HL-60 (cell line): ENCODE data around the gene TIMM17B.

Experiments used
- GABPA ChIP-seq: IDR thresholded peaks from 2 replicates; pipeline ENCODE4 v1.6.1; 2012; ENCODE audit warnings: low read depth
- POLR2AphosphoS5 ChIP-seq: IDR thresholded peaks from 2 replicates; pipeline ENCODE4 v1.6.1; 2012; ENCODE audit warnings: low read depth
- TF ChIP-seq, protein P1 (sequence below): IDR thresholded peaks from one replicate; pipeline ENCODE4 v1.5.1; 2011; ENCODE audit warnings: low read length, control low read depth, inconsistent platforms; ENCODE audit not compliant: insufficient read depth

DNA sequence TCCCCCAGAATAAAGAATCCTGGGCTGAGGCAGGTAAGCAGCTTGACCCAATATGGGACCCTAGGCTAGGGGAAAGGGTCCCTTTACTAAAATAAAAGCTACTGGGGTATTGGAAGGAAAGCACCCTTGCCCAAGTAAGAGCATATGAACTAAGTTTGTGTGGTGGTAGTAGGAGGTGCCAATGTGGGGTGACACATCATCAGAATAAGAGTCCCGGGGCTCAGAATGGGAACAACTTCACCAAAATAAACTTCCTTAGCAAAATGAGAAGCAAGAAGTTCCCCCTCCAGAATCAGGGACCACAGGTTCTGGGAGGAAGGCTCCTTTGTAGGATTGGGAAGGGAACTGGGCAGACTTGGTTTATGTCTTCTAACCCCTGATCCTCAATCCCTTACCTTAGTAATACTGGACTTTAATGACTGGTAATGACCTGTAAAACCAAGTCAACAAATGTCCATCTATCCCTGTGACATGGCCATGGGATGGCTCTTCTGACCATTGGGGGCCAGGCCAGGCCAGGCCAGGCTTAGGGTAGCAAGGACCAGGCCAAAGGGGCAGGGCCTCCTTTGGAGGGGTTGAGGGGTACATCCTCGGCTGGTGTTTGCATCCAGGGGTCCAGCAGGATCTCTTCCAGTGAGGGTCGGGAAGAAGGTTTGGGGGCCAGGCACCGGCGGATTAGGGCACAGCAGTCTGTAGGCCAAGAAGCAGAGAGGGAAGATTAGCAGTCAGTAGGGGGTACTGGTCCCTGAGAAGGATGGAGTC lies 16.2 kb upstream of the TIMM17B start:
- TF ChIP-seq, protein P1, sequence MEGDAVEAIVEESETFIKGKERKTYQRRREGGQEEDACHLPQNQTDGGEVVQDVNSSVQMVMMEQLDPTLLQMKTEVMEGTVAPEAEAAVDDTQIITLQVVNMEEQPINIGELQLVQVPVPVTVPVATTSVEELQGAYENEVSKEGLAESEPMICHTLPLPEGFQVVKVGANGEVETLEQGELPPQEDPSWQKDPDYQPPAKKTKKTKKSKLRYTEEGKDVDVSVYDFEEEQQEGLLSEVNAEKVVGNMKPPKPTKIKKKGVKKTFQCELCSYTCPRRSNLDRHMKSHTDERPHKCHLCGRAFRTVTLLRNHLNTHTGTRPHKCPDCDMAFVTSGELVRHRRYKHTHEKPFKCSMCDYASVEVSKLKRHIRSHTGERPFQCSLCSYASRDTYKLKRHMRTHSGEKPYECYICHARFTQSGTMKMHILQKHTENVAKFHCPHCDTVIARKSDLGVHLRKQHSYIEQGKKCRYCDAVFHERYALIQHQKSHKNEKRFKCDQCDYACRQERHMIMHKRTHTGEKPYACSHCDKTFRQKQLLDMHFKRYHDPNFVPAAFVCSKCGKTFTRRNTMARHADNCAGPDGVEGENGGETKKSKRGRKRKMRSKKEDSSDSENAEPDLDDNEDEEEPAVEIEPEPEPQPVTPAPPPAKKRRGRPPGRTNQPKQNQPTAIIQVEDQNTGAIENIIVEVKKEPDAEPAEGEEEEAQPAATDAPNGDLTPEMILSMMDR = no peak
- TF ChIP-seq POLR2AphosphoS5 (no peak), GABPA (no peak)
